Calu3 (cell line): ENCODE measurements around the gene FHIT. TPM values are rescaled to one million over a fixed set of nuclear protein-coding genes. Genes with fewer than 3 reads are reported as not detected.

Experiments used
- BruUV-seq: library from RNA; stranded (reverse); fragments of 400-500 nt; replicated peaks from 2 replicates; lab custom pipeline; 2021; lab: Mats Ljungman, UMichigan
- CTCF ChIA-PET: fragments of 300-600 bp; sonication (Branson Sonifier 250); formaldehyde crosslinking; loops from one replicate; lab custom pipeline; 2022; ENCODE audit warnings: antibody characterized with exemption; lab: Charles Lee
- DNase-seq: peaks from one replicate; pipeline ENCODE4 v3.0.0; 2022
- H3K27ac Mint-ChIP-seq: one replicate; pipeline ENCODE4 v1.8.0; 2022; ENCODE audit warnings: mixed read lengths; ENCODE audit not compliant: unreplicated experiment
- H3K27me3 Mint-ChIP-seq: one replicate; pipeline ENCODE4 v1.8.0; 2022; ENCODE audit warnings: mixed read lengths; ENCODE audit not compliant: unreplicated experiment
- H3K36me3 Mint-ChIP-seq: one replicate; pipeline ENCODE4 v1.8.0; 2022; ENCODE audit warnings: mild to moderate bottlenecking, moderate library complexity, mixed read lengths; ENCODE audit not compliant: insufficient read depth, unreplicated experiment
- H3K4me1 Mint-ChIP-seq: one replicate; pipeline ENCODE4 v1.8.0; 2022; ENCODE audit warnings: mild to moderate bottlenecking, low read depth, mixed read lengths; ENCODE audit not compliant: unreplicated experiment
- H3K4me3 Mint-ChIP-seq: one replicate; pipeline ENCODE4 v1.8.0; 2022; ENCODE audit warnings: mild to moderate bottlenecking, low read depth, moderate library complexity, mixed read lengths; ENCODE audit not compliant: unreplicated experiment
- H3K9me3 Mint-ChIP-seq: one replicate; pipeline ENCODE4 v1.8.0; 2022; ENCODE audit warnings: low read depth, mixed read lengths; ENCODE audit not compliant: unreplicated experiment
- CTCF ChIP-seq: fragments of 200-600 bp; IDR thresholded peaks from one replicate; pipeline ENCODE4 v1.8.0; 2022; ENCODE audit warnings: antibody characterized with exemption; ENCODE audit not compliant: unreplicated experiment
- intact Hi-C: fragments of 100-400 bp; cut with micrococcal nuclease; formaldehyde crosslinking; loops from one replicate; pipeline ENCODE4 v1.10.0; 2022; ENCODE audit not compliant: unreplicated experiment
- total RNA-seq: library from RNA; stranded (reverse); gene quantifications from 2 replicates; pipeline ENCODE4 v1.2.3, GENCODE V29; 2022

Gene FHIT
- total RNA-seq, 1 experiment from 2014 or later: 6.2 TPM

- no peaks in the 10 kb centered on the region for H3K36me3 Mint-ChIP-seq
- TF ChIP-seq CTCF: no peak
- no TSS peak for BruUV-seq
- H3K4me1 Mint-ChIP-seq: peaks cover 8% of the 10 kb centered on the region
- no peak for DNase-seq
- intact Hi-C loops: no loop called here
- CTCF ChIA-PET: interaction anchor here (0.6 kb wide), 1 partner anchor 1364 kb away, joined by 4 read pairs; no protein-coding TSS in a partner anchor
- H3K27me3 Mint-ChIP-seq: no peaks in the 10 kb centered on the region
- no peak overlapping the region for H3K27ac Mint-ChIP-seq
- no peak overlapping the region for H3K4me3 Mint-ChIP-seq
- H3K9me3 Mint-ChIP-seq: peaks cover 6% of the 10 kb centered on the region
Observed at GRCh38 chr3:59818919-59819300, 1432.3 kb downstream of the FHIT start.

GRCh38 chr3:59818033-59818918 lies 1433.0 kb downstream of the FHIT start:
- Mint-ChIP-seq H3K27me3 (no peaks in the 10 kb centered on the region), H3K27ac (no peak overlapping the region), H3K36me3 (no peaks in the 10 kb centered on the region), H3K9me3 (peaks cover 7% of the 10 kb centered on the region), H3K4me3 (no peak overlapping the region), H3K4me1 (peaks cover 8% of the 10 kb centered on the region)
- CTCF ChIA-PET: interaction anchor here (0.6 kb wide), 2 partner anchors 39 to 1363 kb away, joined by 4 to 7 read pairs; no protein-coding TSS in a partner anchor
- TF ChIP-seq CTCF: no peak
- DNase-seq: peak; percentile 49
- BruUV-seq: no TSS peak
- intact Hi-C loops: no loop called here

- Mint-ChIP-seq H3K27ac (no peak overlapping the region), H3K4me1 (peaks cover 8% of the 10 kb centered on the region), H3K36me3 (no peaks in the 10 kb centered on the region), H3K27me3 (no peaks in the 10 kb centered on the region), H3K4me3 (no peak overlapping the region), H3K9me3 (peaks cover 8% of the 10 kb centered on the region)
- CTCF ChIA-PET: interaction anchor here (0.6 kb wide), 1 partner anchor 40 kb away, joined by 7 read pairs; no protein-coding TSS in a partner anchor
- DNase-seq: no peak
- BruUV-seq: no TSS peak
- TF ChIP-seq CTCF: no peak
- intact Hi-C loops: no loop called here
Observed at GRCh38 chr3:59817511-59817910, 1433.7 kb downstream of the FHIT start.

GRCh38 chr3:59816312-59816711 lies 1434.9 kb downstream of the FHIT start:
- no peak for TF ChIP-seq CTCF
- Mint-ChIP-seq H3K9me3 (peaks cover 8% of the 10 kb centered on the region), H3K27me3 (no peaks in the 10 kb centered on the region), H3K4me1 (peaks cover 8% of the 10 kb centered on the region), H3K4me3 (no peak overlapping the region), H3K36me3 (no peaks in the 10 kb centered on the region), H3K27ac (no peak overlapping the region)
- DNase-seq: no peak
- no TSS peak for BruUV-seq
- CTCF ChIA-PET: no interaction called here
- intact Hi-C loops: no loop called here
